Measurements from ENCODE around the gene JOSD2. TPM values are rescaled to one million over a fixed set of nuclear protein-coding genes. Genes with fewer than 3 reads are reported as not detected.

JOSD2 gene
- total RNA-seq, 2 donors from 2014 or later: 11.6 to 34.7 TPM

- Histone ChIP-seq H3K27ac (no peak overlapping the region), H3K4me1 (ENCODE audit: control insufficient read depth in 1 of 2, low read depth in 2 of 2) (peaks cover 7 to 10% of the 10 kb centered on the region in 2 donors), H3K27me3 (replicated peaks; ENCODE audit: insufficient read depth) (no peaks in the 10 kb centered on the region), H3K9me3 (no peaks in the 10 kb centered on the region), H3K36me3 (no peaks in the 10 kb centered on the region), H3K4me3 (no peak overlapping the region)
- ATAC-seq (ENCODE audit: insufficient number of reproducible peaks, low FRiP score, low read depth): no peak
- no peak for TF ChIP-seq CTCF (IDR thresholded peaks at IDR 0.05)
- no peak for DNase-seq (ENCODE audit: low spot score)
Observed at GRCh38 chr19:50512112-50512998, 1.4 kb upstream of the JOSD2 start.

GRCh38 chr19:50510700-50511068 is 307 bp downstream of the JOSD2 start:
- DNase-seq (ENCODE audit: low spot score): no peak
- Histone ChIP-seq H3K27me3 (replicated peaks; ENCODE audit: insufficient read depth) (no peaks in the 10 kb centered on the region), H3K4me1 (ENCODE audit: control insufficient read depth in 1 of 2, low read depth in 2 of 2) (peaks cover 7 to 10% of the 10 kb centered on the region in 2 donors), H3K36me3 (no peaks in the 10 kb centered on the region), H3K4me3 (peak overlapping the region; percentile 92), H3K9me3 (no peaks in the 10 kb centered on the region), H3K27ac (peak overlapping the region; percentile 41 to 53)
- peak; percentile 4 for ATAC-seq (ENCODE audit: insufficient number of reproducible peaks, low FRiP score, low read depth)
- no peak for TF ChIP-seq CTCF (IDR thresholded peaks at IDR 0.05)

GRCh38 chr19:50510121-50510670 is 795 bp downstream of the JOSD2 start:
- peaks cover 7 to 10% of the 10 kb centered on the region in 2 donors for H3K4me1 ChIP-seq (ENCODE audit: control insufficient read depth in 1 of 2, low read depth in 2 of 2)
- no peaks in the 10 kb centered on the region for H3K36me3 ChIP-seq
- no peak for TF ChIP-seq CTCF (IDR thresholded peaks at IDR 0.05)
- H3K27me3 ChIP-seq (replicated peaks; ENCODE audit: insufficient read depth): no peaks in the 10 kb centered on the region
- no peak for DNase-seq (ENCODE audit: low spot score)
- peak overlapping the region; percentile 92 for H3K4me3 ChIP-seq
- ATAC-seq (ENCODE audit: insufficient number of reproducible peaks, low FRiP score, low read depth): no peak
- no peaks in the 10 kb centered on the region for H3K9me3 ChIP-seq
- no peak overlapping the region for H3K27ac ChIP-seq

- ATAC-seq (ENCODE audit: insufficient number of reproducible peaks, low FRiP score, low read depth) (no peak), DNase-seq (ENCODE audit: low spot score) (no peak)
- TF ChIP-seq CTCF (IDR thresholded peaks at IDR 0.05): no peak
- Histone ChIP-seq H3K9me3 (no peaks in the 10 kb centered on the region), H3K36me3 (no peaks in the 10 kb centered on the region), H3K4me1 (ENCODE audit: control insufficient read depth in 1 of 2, low read depth in 2 of 2) (peaks cover 7 to 10% of the 10 kb centered on the region in 2 donors), H3K4me3 (no peak overlapping the region), H3K27ac (no peak overlapping the region), H3K27me3 (replicated peaks; ENCODE audit: insufficient read depth) (no peaks in the 10 kb centered on the region)
Observed at GRCh38 chr19:50509366-50509765, 1.6 kb downstream of the JOSD2 start.

- Histone ChIP-seq H3K36me3 (no peaks in the 10 kb centered on the region), H3K4me1 (ENCODE audit: control insufficient read depth in 1 of 2, low read depth in 2 of 2) (peaks cover 7 to 10% of the 10 kb centered on the region in 2 donors), H3K27ac (no peak overlapping the region), H3K4me3 (no peak overlapping the region), H3K27me3 (replicated peaks; ENCODE audit: insufficient read depth) (no peaks in the 10 kb centered on the region), H3K9me3 (no peaks in the 10 kb centered on the region)
- DNase-seq (ENCODE audit: low spot score): no peak
- TF ChIP-seq CTCF (IDR thresholded peaks at IDR 0.05): no peak
- ATAC-seq (ENCODE audit: insufficient number of reproducible peaks, low FRiP score, low read depth): no peak
Observed at GRCh38 chr19:50508843-50509190, 2.2 kb downstream of the JOSD2 start.

Data from thoracic aorta (tissue), 2 donors.